T follicular helper cell (primary cell): ENCODE measurements around the gene NGFR.

Experiments
- DNase-seq: peaks from one replicate; pipeline ENCODE4 v3.0.0-alpha.2; 2020; ENCODE audit warnings: low read depth

NGFR gene

GRCh38 chr17:49469831-49470810, 25.0 kb upstream of the NGFR start:
- DNase-seq, result no peak

- DNase-seq, result no peak
Observed at GRCh38 chr17:49471089-49471683, 23.9 kb upstream of the NGFR start.

GRCh38 chr17:49471769-49472168, 23.3 kb upstream of the NGFR start:
- no peak for DNase-seq

GRCh38 chr17:49472527-49472926, 22.6 kb upstream of the NGFR start:
- DNase-seq, result no peak

GRCh38 chr17:49473900-49474751, 21.0 kb upstream of the NGFR start:
- DNase-seq, result no peak

GRCh38 chr17:49477709-49478108, 17.4 kb upstream of the NGFR start:
- no peak for DNase-seq

- DNase-seq, result no peak
Observed at GRCh38 chr17:49480836-49481615, 14.1 kb upstream of the NGFR start.

GRCh38 chr17:49482144-49482817, 12.8 kb upstream of the NGFR start:
- no peak for DNase-seq

GRCh38 chr17:49483599-49484509, 11.2 kb upstream of the NGFR start:
- no peak for DNase-seq

GRCh38 chr17:49484588-49484987, 10.5 kb upstream of the NGFR start:
- DNase-seq, result no peak

- no peak for DNase-seq
Observed at GRCh38 chr17:49486012-49486641, 9.0 kb upstream of the NGFR start.

- DNase-seq, result no peak
Observed at GRCh38 chr17:49487183-49487582, 7.9 kb upstream of the NGFR start.

GRCh38 chr17:49488612-49489011, 6.5 kb upstream of the NGFR start:
- no peak for DNase-seq

- no peak for DNase-seq
Observed at GRCh38 chr17:49489348-49489747, 5.7 kb upstream of the NGFR start.

GRCh38 chr17:49490276-49490675, 4.8 kb upstream of the NGFR start:
- DNase-seq, result no peak

- DNase-seq, result no peak
Observed at GRCh38 chr17:49491192-49491769, 3.8 kb upstream of the NGFR start.

- DNase-seq, result no peak
Observed at GRCh38 chr17:49494399-49494985, 601 bp upstream of the NGFR start.

- no peak for DNase-seq
Observed at GRCh38 chr17:49495842-49496182, 719 bp downstream of the NGFR start.
